ENCODE results near the gene ERN1.

Gene ERN1

GRCh38 chr17:64048805-64049204 is 81.1 kb downstream of the ERN1 start:
- Histone ChIP-seq H3K4me3 (ENCODE audit: low read length, poor library complexity, severe bottlenecking) (no peak overlapping the region), H3F3A (ENCODE audit: low read depth) (no peaks in the 10 kb centered on the region), H3K27me3 (ENCODE audit: insufficient read depth, low read length, poor library complexity, severe bottlenecking) (no peaks in the 10 kb centered on the region), H3K9ac (ENCODE audit: low read depth, low read length, poor library complexity, severe bottlenecking) (no peak overlapping the region), H3K4me2 (ENCODE audit: low read depth, low read length, poor library complexity, severe bottlenecking) (no peak overlapping the region), H3K9me2 (replicated peaks; ENCODE audit: low read depth, low read length) (no peaks in the 10 kb centered on the region), H3K36me3 (ENCODE audit: insufficient read depth, low read length) (no peaks in the 10 kb centered on the region), H3K79me2 (ENCODE audit: insufficient read depth, low read length) (no peaks in the 10 kb centered on the region), H3K4me1 (ENCODE audit: insufficient read depth, low read length, poor library complexity, severe bottlenecking) (no peaks in the 10 kb centered on the region), H4K20me1 (ENCODE audit: insufficient read depth, low read length, poor library complexity, severe bottlenecking) (no peaks in the 10 kb centered on the region), H3K9me3 (ENCODE audit: insufficient read depth, low read depth, low read length) (no peaks in the 10 kb centered on the region), H2AFZ (ENCODE audit: low read length) (no peak overlapping the region)
- TF ChIP-seq, protein P1, sequence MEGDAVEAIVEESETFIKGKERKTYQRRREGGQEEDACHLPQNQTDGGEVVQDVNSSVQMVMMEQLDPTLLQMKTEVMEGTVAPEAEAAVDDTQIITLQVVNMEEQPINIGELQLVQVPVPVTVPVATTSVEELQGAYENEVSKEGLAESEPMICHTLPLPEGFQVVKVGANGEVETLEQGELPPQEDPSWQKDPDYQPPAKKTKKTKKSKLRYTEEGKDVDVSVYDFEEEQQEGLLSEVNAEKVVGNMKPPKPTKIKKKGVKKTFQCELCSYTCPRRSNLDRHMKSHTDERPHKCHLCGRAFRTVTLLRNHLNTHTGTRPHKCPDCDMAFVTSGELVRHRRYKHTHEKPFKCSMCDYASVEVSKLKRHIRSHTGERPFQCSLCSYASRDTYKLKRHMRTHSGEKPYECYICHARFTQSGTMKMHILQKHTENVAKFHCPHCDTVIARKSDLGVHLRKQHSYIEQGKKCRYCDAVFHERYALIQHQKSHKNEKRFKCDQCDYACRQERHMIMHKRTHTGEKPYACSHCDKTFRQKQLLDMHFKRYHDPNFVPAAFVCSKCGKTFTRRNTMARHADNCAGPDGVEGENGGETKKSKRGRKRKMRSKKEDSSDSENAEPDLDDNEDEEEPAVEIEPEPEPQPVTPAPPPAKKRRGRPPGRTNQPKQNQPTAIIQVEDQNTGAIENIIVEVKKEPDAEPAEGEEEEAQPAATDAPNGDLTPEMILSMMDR (conservative IDR thresholded peaks at IDR 0.05; ENCODE audit: low read length): no peak
- TF ChIP-seq EZH2phosphoT487 (IDR thresholded peaks at IDR 0.05; ENCODE audit: borderline replicate concordance): no peak

GRCh38 chr17:64045176-64045575 is 84.8 kb downstream of the ERN1 start:
- H3K9ac ChIP-seq (ENCODE audit: low read depth, low read length, poor library complexity, severe bottlenecking): no peak overlapping the region
- no peak overlapping the region for H3K4me3 ChIP-seq (ENCODE audit: low read length, poor library complexity, severe bottlenecking)
- no peak overlapping the region for H3K4me2 ChIP-seq (ENCODE audit: low read depth, low read length, poor library complexity, severe bottlenecking)
- no peak overlapping the region for H2AFZ ChIP-seq (ENCODE audit: low read length)
- no peaks in the 10 kb centered on the region for H3F3A ChIP-seq (ENCODE audit: low read depth)
- no peaks in the 10 kb centered on the region for H3K27me3 ChIP-seq (ENCODE audit: insufficient read depth, low read length, poor library complexity, severe bottlenecking)
- no peaks in the 10 kb centered on the region for H4K20me1 ChIP-seq (ENCODE audit: insufficient read depth, low read length, poor library complexity, severe bottlenecking)
- no peaks in the 10 kb centered on the region for H3K9me2 ChIP-seq (replicated peaks; ENCODE audit: low read depth, low read length)
- H3K36me3 ChIP-seq (ENCODE audit: insufficient read depth, low read length): no peaks in the 10 kb centered on the region
- TF ChIP-seq, protein P1 (conservative IDR thresholded peaks at IDR 0.05; ENCODE audit: low read length): no peak
- TF ChIP-seq EZH2phosphoT487 (IDR thresholded peaks at IDR 0.05; ENCODE audit: borderline replicate concordance): no peak
- no peaks in the 10 kb centered on the region for H3K79me2 ChIP-seq (ENCODE audit: insufficient read depth, low read length)
- H3K9me3 ChIP-seq (ENCODE audit: insufficient read depth, low read depth, low read length): no peaks in the 10 kb centered on the region
- H3K4me1 ChIP-seq (ENCODE audit: insufficient read depth, low read length, poor library complexity, severe bottlenecking): no peaks in the 10 kb centered on the region

DNA sequence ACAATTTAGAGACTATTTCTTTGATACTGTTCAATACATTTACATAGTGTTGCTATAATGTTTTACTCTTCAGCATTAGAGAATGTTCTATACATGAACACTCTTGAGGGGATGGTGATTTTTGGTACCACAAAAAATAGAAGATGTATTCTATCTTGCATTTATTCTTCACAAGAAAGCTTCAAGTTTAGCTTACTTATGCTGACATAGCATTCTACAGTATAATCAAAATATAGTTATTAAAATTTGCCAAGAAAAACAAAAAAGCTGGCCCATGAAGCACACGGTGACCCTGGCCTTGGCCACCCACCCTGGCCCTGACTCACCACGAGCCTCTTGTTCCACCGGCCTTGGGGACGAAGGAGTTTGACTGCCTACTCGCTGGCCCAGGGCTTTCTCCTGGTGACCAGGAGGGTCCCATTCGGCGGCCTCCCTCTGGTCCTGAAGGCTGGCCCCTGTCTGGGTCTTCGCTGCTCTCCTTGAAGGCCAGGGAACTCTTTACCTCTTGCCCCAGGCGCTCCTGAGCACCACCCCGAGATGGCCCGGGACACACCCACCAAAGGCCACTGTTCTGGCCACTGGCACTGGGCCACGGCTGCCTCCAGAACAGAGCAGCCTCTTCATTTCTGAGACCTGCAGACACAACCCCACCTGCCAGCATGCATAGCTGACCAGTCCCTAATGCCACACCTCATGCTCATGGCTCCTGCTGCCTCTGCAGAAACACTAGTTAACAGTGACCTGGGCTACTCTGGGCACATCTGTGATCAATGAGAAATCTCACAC is 87.1 kb downstream of the ERN1 start:
- Histone ChIP-seq H4K20me1 (ENCODE audit: insufficient read depth, low read length, poor library complexity, severe bottlenecking) (no peaks in the 10 kb centered on the region), H3K4me3 (ENCODE audit: low read length, poor library complexity, severe bottlenecking) (no peak overlapping the region), H3K27me3 (ENCODE audit: insufficient read depth, low read length, poor library complexity, severe bottlenecking) (no peaks in the 10 kb centered on the region), H3K4me1 (ENCODE audit: insufficient read depth, low read length, poor library complexity, severe bottlenecking) (no peaks in the 10 kb centered on the region), H3K79me2 (ENCODE audit: insufficient read depth, low read length) (no peaks in the 10 kb centered on the region), H3K36me3 (ENCODE audit: insufficient read depth, low read length) (no peaks in the 10 kb centered on the region), H2AFZ (ENCODE audit: low read length) (no peak overlapping the region), H3K9me3 (ENCODE audit: insufficient read depth, low read depth, low read length) (no peaks in the 10 kb centered on the region), H3K4me2 (ENCODE audit: low read depth, low read length, poor library complexity, severe bottlenecking) (no peak overlapping the region), H3K9me2 (replicated peaks; ENCODE audit: low read depth, low read length) (no peaks in the 10 kb centered on the region), H3K9ac (ENCODE audit: low read depth, low read length, poor library complexity, severe bottlenecking) (no peak overlapping the region), H3F3A (ENCODE audit: low read depth) (no peaks in the 10 kb centered on the region)
- TF ChIP-seq EZH2phosphoT487 (IDR thresholded peaks at IDR 0.05; ENCODE audit: borderline replicate concordance): no peak
- TF ChIP-seq, protein P1 (conservative IDR thresholded peaks at IDR 0.05; ENCODE audit: low read length): no peak
